Activated CD4-positive, alpha-beta T cell treated with anti-CD3 and anti-CD28 coated beads for 48 hours (primary cell): ENCODE results near the gene RUFY2.
"Not testable (repeated sequence)": the region's sequence is repeated elsewhere in the genome, so short reads cannot be mapped to it uniquely, and the experiment has no call there.

ENCODE experiments used
- DNase-seq: peaks from one replicate; pipeline ENCODE4 v3.0.0-alpha.2; 2020

The RUFY2 gene

DNA sequence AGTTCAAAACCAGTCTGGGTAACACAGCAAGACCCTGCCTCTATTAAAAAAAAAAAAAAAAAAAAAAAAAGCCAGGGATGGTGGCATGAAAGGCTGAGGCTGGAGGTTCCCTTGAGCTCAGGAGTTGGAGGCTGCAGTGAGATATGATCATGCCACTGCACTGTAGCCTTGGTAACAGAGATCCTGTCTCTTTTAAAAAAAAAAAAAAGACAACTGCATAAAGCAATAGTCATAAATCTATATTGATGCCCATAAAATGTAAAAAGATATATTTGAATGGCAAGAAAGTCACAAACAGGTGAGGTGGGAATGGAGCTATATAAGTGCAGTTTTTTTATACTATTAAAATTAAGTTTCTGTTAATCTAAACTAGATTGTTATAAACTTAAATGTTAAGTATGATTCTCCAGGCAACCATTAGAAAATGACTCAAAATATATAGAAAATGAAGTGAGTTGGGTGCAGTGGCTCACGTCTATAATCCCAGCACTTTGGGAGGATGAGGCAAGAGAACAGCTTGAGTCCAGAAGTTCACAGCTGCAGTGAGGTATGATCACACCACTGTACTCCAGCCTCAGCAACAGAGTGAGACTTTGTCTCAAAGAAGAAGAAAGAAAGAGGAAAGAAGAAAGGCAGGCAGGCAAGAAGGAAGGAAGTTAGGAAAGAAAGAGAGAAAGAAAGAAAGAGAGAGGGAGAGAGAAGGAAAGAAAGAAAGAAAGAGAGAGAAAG is 88.6 kb downstream of the RUFY2 start:
- no peak for DNase-seq

DNA sequence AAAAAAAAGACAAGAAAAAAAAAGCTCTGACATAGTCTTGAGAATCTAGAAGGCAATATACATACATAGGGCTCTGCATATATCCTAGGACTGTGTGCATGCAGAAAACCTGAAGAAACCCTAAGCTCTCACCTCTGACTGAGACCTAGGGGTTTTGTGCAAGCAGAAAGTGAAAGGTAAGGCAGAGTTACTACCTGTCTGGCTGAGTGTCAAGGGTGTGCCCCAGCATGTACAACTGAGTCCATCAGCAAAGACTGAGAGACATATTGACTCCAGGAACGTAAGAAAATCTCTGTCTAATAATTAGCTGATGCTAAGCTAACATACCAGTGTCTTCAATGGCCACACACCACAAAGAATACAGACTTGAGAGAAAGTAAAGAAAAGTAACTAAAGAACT is 91.5 kb downstream of the RUFY2 start:
- DNase-seq = no peak

- not testable (repeated sequence) for DNase-seq
These were observed 92.1 kb downstream of the RUFY2 start for GRCh38 chr10:68314930-68315329.

GRCh38 chr10:68310531-68310930 is 96.5 kb downstream of the RUFY2 start:
- no peak for DNase-seq

GRCh38 chr10:68305854-68306253 is 101.2 kb downstream of the RUFY2 start:
- DNase-seq = no peak

DNA sequence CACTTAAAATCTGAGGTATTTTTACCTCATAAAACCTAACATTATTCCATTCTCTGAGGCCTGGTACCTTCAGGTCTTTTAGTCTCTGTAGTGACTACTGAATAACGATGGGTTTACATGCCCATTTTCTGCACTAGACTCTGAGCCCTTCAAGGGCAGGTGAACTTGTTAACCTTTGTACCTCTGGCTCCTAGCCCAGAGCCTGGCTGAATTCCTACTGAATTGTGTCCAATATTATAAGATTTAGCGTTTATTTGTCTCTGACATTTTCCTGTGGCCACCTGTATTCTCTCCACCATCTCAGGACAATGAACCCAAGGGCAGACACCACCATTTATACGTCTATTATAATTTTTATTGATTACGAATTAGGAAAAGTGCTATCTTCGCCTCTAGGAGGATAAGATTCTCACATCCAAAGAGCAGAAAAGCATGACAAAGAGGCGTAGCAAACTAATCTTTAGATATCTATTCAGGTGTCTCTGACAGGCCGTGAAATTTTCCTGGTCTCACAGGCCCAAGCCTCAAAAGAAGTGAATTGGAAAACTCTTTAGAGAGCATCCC is 103.1 kb downstream of the RUFY2 start:
- DNase-seq = no peak

GRCh38 chr10:68302871-68303270 is 104.2 kb downstream of the RUFY2 start:
- DNase-seq = no peak

DNA sequence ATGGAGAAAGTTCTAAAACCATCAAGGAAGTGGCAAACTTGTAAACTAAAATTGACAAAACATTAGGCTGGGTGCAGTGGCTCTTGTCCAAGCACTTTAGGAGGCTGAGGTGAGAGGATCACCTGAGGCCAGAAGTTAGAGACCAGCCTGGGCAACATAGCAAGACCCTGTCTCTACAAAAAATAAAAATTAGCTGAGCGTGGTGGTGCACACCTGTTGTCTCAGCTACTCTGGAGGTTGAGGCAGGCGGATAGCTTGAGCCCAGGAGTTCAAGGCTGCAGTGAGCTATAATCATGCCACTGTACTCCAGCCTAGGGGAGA is 104.6 kb downstream of the RUFY2 start:
- no peak for DNase-seq

GRCh38 chr10:68301790-68302502 is 105.1 kb downstream of the RUFY2 start:
- DNase-seq = no peak

DNA sequence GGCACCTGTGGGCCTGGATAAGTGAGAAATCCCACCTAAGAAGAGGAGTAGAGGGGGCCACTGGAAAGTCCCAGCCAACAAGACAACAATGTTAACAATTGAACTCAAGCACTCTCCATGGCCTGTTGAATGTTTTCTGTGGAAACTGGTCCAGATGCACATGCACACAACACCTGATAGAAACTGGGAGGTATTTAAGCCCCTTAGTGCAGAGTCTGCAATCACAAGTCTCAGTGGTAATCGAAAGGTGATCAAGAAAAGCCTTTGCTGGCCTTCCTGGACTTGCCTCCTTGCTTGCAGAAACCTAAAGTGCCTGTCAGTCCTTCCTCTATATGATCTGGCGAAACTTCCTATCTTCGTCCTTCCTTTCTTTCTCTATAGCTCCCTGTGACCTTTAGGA is 105.8 kb downstream of the RUFY2 start:
- no peak for DNase-seq

DNA sequence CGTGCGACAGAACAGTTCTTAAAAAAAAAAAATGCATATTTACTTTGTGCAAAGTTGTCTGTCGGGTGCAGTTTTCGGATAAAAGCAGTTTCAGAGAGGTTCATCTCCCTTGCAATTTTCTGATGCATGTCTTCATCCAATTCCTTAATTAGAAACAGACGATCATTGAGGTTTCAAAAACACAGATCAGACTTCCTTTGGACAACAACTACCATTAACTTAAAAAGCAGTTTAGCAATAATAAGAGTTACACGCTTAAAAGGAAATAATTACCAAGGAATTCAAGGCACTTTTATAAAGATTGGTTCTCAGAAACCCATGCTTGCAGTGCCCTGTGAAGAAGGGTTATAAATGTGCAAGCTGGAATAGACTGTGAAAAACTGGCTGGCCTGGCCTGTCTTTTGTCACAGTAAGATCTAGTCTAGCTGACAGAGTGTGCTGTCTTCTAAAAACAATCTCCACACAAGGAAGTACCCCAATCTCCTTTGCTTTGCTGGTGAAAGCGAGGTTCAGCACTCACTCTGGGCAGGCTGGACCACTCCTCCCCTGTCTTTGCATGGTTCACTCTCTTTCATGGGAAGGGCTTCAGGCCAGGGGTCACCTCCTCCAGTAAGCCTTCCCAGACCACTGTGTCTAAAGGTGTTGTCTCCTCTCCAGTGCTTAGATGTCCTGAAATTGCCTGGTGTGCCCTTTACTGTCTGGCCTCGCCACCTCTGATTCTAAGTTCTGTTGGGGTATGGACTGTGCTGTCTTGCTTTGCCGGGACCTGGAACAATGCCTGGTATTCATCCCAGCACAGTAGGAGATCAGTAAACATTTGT is 110.0 kb downstream of the RUFY2 start:
- no peak for DNase-seq
